ENCODE measurements around the gene TANK.

- TF ChIP-seq RXRA (IDR thresholded peaks at IDR 0.05; ENCODE audit: insufficient read depth, low read depth, low read length) (no peak), POLR2A (IDR thresholded peaks at IDR 0.05; ENCODE audit: control extremely low read depth in 1 of 2, low read depth in 2 of 2, low read length in 2 of 2) (no peak), CTCF (IDR thresholded peaks at IDR 0.05; ENCODE audit: control extremely low read depth in 1 of 3, insufficient read depth in 1 of 3, low read depth in 1 of 3, low read length in 3 of 3) (no peak), TAF1 (IDR thresholded peaks at IDR 0.05; ENCODE audit: low read depth, low read length) (no peak), POLR2AphosphoS5 (IDR thresholded peaks at IDR 0.05; ENCODE audit: low read depth, low read length) (no peak), GABPA (IDR thresholded peaks at IDR 0.05; ENCODE audit: borderline replicate concordance, insufficient read depth, low read length) (no peak), ATF3 (IDR thresholded peaks at IDR 0.05; ENCODE audit: insufficient read depth, low read depth, low read length) (no peak), FOSL1 (IDR thresholded peaks at IDR 0.05; ENCODE audit: insufficient read depth, low read depth, low read length) (no peak), KDM5A (IDR thresholded peaks at IDR 0.05; ENCODE audit: low read length) (no peak)
These were observed 26.9 kb upstream of the TANK start for GRCh38 chr2:161133366-161133765.

Measured in H1 (cell line).